Stimulated activated CD4-positive, alpha-beta T cell treated with anti-CD3 and anti-CD28 coated beads, Interleukin-15, amount 100 ng/mL, for 48 hours (primary cell): ENCODE results near the gene PPIL6.
"Not testable (repeated sequence)": the region's sequence is repeated elsewhere in the genome, so short reads cannot be mapped to it uniquely, and the experiment has no call there.

Source experiments
- DNase-seq, 2 donors: peaks; one replicate each; pipeline ENCODE4 v3.0.0-alpha.2; 2020; ENCODE audit warnings: low read depth in 2 of 2

The PPIL6 gene

GRCh38 chr6:109466212-109466923 is 25.9 kb upstream of the PPIL6 start:
- no peak for DNase-seq

GRCh38 chr6:109465772-109466171 is 25.3 kb upstream of the PPIL6 start:
- DNase-seq, result no peak

- no peak for DNase-seq
Measured at GRCh38 chr6:109461733-109462526, 21.5 kb upstream of the PPIL6 start.

GRCh38 chr6:109461205-109461604 is 20.8 kb upstream of the PPIL6 start:
- not testable (repeated sequence) for DNase-seq

GRCh38 chr6:109460161-109460829 is 19.9 kb upstream of the PPIL6 start:
- DNase-seq, result no peak

GRCh38 chr6:109458774-109459531 is 18.5 kb upstream of the PPIL6 start:
- peak in 1 of 2 donors; percentile 36 for DNase-seq

GRCh38 chr6:109457562-109457996 is 17.2 kb upstream of the PPIL6 start:
- no peak for DNase-seq

- no peak for DNase-seq
Measured at GRCh38 chr6:109456710-109457561, 16.5 kb upstream of the PPIL6 start.

- no peak for DNase-seq
Measured at GRCh38 chr6:109456111-109456583, 15.7 kb upstream of the PPIL6 start.

- peak; percentile 35 to 41 for DNase-seq
Measured at GRCh38 chr6:109455437-109456110, 15.1 kb upstream of the PPIL6 start, which contains the start of gene MICAL1. Gene MICAL1 (minus strand): TSS chr6:109455772. CDS start chr6:109454196, 1,576 bp downstream.

- DNase-seq, result peak; percentile 39 to 40
Measured at GRCh38 chr6:109454496-109455436, 14.3 kb upstream of the PPIL6 start.

- no peak for DNase-seq
Measured at GRCh38 chr6:109453594-109454495, 13.4 kb upstream of the PPIL6 start.

GRCh38 chr6:109453156-109453555 is 12.7 kb upstream of the PPIL6 start:
- DNase-seq, result no peak

GRCh38 chr6:109452181-109452580 is 11.8 kb upstream of the PPIL6 start:
- no peak for DNase-seq

- no peak for DNase-seq
Measured at GRCh38 chr6:109451376-109451775, 10.9 kb upstream of the PPIL6 start.

GRCh38 chr6:109450801-109451200 is 10.4 kb upstream of the PPIL6 start:
- no peak for DNase-seq

- no peak for DNase-seq
Measured at GRCh38 chr6:109449795-109450673, 9.6 kb upstream of the PPIL6 start.
